GM21723 (cell line): ENCODE measurements around the gene RNASE7.

Experiments used
- ATAC-seq: cut with Tn5 transposase; IDR thresholded peaks from one replicate; pipeline ENCODE4 v1.9.1; 2021; ENCODE audit warnings: mild to moderate bottlenecking, moderate library complexity; ENCODE audit not compliant: unreplicated experiment

RNASE7 gene

DNA sequence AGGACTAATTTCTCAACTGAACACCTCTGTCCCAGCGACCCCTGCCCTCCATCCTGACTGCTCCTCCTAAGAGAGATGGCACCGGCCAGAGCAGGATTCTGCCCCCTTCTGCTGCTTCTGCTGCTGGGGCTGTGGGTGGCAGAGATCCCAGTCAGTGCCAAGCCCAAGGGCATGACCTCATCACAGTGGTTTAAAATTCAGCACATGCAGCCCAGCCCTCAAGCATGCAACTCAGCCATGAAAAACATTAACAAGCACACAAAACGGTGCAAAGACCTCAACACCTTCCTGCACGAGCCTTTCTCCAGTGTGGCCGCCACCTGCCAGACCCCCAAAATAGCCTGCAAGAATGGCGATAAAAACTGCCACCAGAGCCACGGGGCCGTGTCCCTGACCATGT is 756 bp downstream of the RNASE7 start:
- ATAC-seq, result no peak

DNA sequence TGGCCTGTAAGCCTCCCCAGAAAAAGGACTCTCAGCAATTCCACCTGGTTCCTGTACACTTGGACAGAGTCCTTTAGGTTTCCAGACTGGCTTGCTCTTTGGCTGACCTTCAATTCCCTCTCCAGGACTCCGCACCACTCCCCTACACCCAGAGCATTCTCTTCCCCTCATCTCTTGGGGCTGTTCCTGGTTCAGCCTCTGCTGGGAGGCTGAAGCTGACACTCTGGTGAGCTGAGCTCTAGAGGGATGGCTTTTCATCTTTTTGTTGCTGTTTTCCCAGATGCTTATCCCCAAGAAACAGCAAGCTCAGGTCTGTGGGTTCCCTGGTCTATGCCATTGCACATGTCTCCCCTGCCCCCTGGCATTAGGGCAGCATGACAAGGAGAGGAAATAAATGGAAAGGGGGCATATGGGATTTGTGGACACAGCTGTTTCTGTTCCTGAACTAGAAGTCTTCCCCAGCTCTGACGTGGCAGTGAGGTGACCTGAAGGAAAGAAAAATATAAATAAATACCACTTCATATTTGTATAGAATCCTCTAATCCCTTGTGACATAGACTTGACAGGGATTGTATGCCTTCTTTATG is 1.3 kb downstream of the RNASE7 start:
- no peak for ATAC-seq

DNA sequence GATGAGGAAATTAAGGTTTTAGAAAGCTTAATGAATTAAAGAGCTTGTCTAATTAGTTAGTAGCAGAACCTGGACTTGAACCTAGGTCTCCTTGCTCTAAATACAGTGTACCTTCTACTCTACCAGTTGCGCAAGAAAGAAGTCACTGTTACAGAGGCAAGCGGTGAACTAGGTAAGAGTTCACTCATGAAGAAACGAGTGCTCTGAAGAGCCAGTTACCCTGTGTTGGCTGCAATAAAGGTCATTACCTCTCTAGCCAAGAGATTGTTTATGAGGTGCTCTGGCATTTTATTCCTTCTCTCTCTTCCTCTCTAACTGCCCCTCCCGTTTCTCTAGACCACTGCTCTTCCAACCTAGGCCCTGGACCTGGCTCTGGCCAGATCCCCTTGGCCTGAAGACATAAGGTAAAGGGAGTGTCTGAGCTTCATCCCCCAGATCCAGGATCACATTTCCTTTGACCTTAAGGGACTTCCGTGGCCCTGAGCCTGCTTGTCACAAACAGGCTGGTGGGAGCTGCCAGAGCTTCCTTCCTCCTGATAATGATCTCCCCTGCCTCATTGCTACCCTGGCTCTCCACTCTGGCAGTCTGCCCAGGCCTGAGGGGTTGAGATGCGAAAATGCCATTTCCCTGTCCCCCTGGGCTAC is 1.9 kb downstream of the RNASE7 start:
- no peak for ATAC-seq

GRCh38 chr14:21047378-21047781 is 5.2 kb downstream of the RNASE7 start:
- ATAC-seq, result no peak

GRCh38 chr14:21048638-21049037 is 6.5 kb downstream of the RNASE7 start:
- ATAC-seq, result no peak

DNA sequence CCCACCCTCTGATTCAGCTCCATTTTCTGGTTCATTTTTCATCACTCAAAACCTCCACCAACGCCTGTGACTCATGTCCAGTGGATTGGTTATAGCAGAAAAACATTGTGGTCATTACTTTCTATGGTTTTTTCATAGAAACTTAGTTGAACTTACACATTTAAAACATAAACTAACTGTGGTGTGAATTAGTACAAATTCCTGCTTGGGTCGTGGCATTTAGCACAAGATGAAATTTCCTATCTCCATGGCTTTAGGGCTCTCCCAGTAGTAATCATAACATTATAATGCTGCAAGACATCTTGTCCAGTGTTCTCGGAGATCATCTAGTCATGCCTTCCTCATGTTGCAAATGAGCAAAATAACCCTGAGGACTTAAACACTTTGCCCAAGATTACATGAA is 7.1 kb downstream of the RNASE7 start:
- no peak for ATAC-seq

- ATAC-seq, result no peak
Measured at GRCh38 chr14:21050597-21050996, 8.4 kb downstream of the RNASE7 start.

DNA sequence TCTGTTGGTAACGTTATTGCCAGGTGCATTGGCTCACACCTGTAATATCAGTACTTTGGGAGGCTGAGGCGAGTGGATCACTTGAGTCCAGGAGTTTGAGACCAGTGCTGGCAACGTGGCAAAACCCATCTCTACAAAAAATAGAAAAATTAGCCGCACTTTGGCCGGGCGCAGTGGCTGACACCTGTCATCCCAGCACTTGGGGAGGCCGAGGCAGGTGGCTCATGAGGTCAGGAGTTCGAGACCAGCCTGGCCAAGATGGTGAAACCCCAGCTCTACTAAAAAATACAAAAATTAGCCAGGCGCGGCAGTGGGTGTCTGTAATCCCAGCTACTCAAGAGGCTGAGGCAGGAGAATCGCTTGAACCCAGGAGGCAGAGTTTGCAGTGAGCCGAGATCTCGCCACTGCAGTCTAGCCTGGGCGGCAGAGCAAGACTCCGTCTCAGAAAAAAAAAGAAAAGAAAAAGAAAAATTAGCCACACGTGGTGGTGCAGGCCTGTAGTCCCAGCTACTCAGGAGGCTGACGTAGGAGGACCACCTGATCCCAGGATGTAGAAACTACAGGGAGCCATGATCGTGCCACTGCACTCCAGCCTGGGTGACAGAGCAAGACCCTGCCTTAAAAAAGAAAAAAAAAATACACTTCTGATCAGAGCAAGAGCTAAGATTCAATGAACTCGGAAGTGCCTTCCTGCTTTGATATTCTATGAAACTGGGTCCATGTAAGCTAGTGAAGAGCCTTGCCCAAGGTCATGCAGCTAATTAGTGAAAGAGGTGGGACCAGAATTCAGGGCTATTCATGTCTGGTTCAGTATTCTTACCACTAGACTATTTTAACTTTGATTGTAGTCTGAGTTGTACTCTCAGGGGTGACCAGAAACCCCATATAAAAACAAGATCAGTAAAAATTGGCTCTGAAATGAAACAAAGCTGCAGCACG is 11.3 kb downstream of the RNASE7 start:
- ATAC-seq, result no peak

GRCh38 chr14:21054123-21054767 is 12.1 kb downstream of the RNASE7 start:
- ATAC-seq, result no peak

DNA sequence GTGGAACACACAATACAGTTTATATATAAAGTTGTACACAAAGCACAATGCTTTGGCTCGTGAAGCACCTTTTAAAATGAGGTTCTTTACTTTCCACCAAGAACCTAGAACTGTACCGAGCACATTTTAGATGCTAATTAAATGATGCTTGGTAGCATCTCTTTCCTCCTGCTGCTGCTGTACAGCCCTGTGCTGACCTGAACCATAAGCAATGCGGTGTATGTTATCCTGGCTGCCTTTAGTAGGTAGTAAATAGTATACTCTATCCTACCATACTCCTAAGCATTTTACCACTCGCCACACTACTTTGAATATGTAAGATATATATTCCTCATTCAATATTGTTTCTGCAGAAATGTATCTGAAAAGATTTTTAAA is 12.6 kb downstream of the RNASE7 start:
- no peak for ATAC-seq

DNA sequence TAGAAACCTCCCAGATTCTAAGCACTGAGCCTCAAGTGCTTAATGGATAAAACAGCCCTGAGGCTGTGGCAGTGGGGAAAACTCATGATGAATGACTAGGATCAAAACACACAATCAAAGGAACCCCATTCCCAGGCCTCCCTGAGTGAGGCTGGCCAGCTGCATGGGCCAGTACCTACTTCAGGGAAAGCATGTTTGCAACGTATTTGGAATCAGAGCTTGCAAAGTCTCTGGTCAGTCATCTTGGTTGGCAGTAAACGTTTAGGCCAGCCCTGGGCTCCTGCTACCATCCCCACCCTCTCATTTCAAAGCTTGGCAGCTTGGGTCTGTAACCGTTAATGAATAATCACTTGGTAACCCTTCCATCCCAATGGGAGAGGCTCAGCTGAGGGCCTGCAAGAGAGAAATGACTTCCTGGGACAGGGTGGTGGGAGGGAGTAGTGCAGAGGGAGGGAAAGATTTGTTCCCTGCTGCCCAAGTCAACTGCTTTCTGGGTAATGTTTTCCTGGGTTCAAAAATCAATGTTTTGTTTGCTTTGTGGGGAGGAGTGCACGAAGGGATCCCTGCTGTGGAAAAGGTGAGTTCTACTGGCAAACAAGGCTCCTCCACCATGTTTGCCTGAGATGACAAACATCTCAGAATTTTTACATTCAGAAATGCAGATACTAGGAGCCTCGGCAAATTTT is 13.4 kb downstream of the RNASE7 start:
- ATAC-seq, result no peak

- ATAC-seq, result no peak
Measured at GRCh38 chr14:21056520-21057163, 14.5 kb downstream of the RNASE7 start.

- no peak for ATAC-seq
Measured at GRCh38 chr14:21057803-21058675, 15.9 kb downstream of the RNASE7 start, which contains the start of gene RNASE8. Gene RNASE8, plus strand, starts transcription at chr14:21057822. Its CDS starts 71 bp downstream, at chr14:21057893.

DNA sequence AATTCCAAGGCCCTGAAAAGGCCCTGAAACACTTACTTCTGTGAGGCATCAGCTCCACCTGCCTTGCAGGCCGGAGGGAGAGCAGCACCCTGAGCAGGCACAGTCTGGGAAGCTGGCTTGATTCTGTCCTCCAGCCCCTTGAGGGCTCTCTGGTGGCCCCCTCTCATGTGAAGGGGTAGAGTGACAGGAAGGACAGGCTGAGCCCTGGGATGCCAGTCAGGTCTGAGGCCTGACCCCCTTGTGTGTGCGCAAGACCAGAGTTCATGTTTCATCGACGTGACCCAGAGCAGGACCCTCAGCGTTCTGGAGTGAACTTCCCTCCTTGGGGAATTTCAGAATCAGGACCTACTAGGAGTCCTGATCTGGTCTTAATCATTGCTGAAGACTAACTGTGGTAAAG is 16.7 kb downstream of the RNASE7 start:
- no peak for ATAC-seq

GRCh38 chr14:21059842-21060613 is 17.9 kb downstream of the RNASE7 start:
- ATAC-seq, result no peak

GRCh38 chr14:21060614-21061346 is 18.6 kb downstream of the RNASE7 start:
- no peak for ATAC-seq

GRCh38 chr14:21061347-21061668 is 19.1 kb downstream of the RNASE7 start:
- ATAC-seq, result no peak

GRCh38 chr14:21063479-21063878 is 21.3 kb downstream of the RNASE7 start:
- no peak for ATAC-seq
